HCT116 (cell line): ENCODE data around the gene KRT79. TPM values are rescaled to one million over a fixed set of nuclear protein-coding genes. Genes with fewer than 3 reads are reported as not detected.

ENCODE experiments used
- ATAC-seq: fragments of 200-7000 bp; cut with Tn5 transposase; 2 replicates; pipeline ENCODE4 v1.9.1; 2020; ENCODE audit warnings: mild to moderate bottlenecking, moderate library complexity
- BruUV-seq: library from RNA; stranded (reverse); fragments of 400-500 nt; replicated peaks from 2 replicates; lab custom pipeline; 2021; lab: Mats Ljungman, UMichigan
- CTCF ChIA-PET: fragments of 300-600 bp; sonication (Branson Sonifier 250); formaldehyde crosslinking; loops from one replicate; lab custom pipeline; 2021; ENCODE audit warnings: antibody characterized with exemption; lab: Charles Lee
- POLR2A ChIA-PET: fragments of 300-600, 350-600 bp; sonication (Branson Sonifier 250); formaldehyde crosslinking; loops from one replicate; lab custom pipeline; 2021; ENCODE audit warnings: antibody characterized with exemption; lab: Charles Lee
- RAD21 ChIA-PET, 2 experiments: fragments of 300-600 bp; sonication (Branson Sonifier 250); formaldehyde crosslinking; loops; one replicate each; lab custom pipeline; 2023; ENCODE audit warnings: low total read pairs in 2 of 2; ENCODE audit not compliant: uncharacterized antibody in 2 of 2, unreplicated experiment in 2 of 2, low non-redundant PET in 1 of 2; lab: Charles Lee
- DNase-seq: peaks from one replicate; pipeline ENCODE4 v3.0.0-alpha.2; 2010; ENCODE audit warnings: low read depth, low spot score
- H2AFZ ChIP-seq: fragments of 200-600 bp; shearing (Covaris generic), sonication (generic); 2 replicates; pipeline ENCODE4 v1.6.1; 2017; ENCODE audit warnings: low read depth, mixed run types, mixed read lengths, antibody characterized with exemption, low read length; ENCODE audit not compliant: poor library complexity, severe bottlenecking
- H3K27ac ChIP-seq: 2 replicates; pipeline ENCODE4 v1.5.1; 2012; ENCODE audit warnings: low read depth, low read length
- H3K27me3 ChIP-seq: fragments of 200-600 bp; sonication (generic); 2 replicates; pipeline ENCODE4 v1.6.1; 2016; ENCODE audit warnings: mixed run types, low read length, mixed read lengths; ENCODE audit not compliant: insufficient read depth
- H3K36me3 ChIP-seq, 2 experiments: fragments of 200-500 bp in 1 of 2; fragments of 200-600 bp in 1 of 2; sonication (Bioruptor generic) in 1 of 2; sonication (generic) in 1 of 2; 2 replicates each; pipeline versions ENCODE4 v1.5.1 to v1.6.1; 2014 to 2016; ENCODE audit warnings: low read length in 2 of 2, inconsistent platforms in 1 of 2, mixed read lengths in 1 of 2, mixed run types in 1 of 2; ENCODE audit not compliant: insufficient read depth in 2 of 2, control insufficient read depth in 1 of 2
- H3K4me1 ChIP-seq, 2 experiments: fragments of 200-600 bp in 1 of 2; sonication (generic) in 1 of 2; 2 replicates each; pipeline versions ENCODE4 v1.5.1 to v1.6.1; 2012 to 2017; ENCODE audit warnings: low read length in 2 of 2, inconsistent platforms in 1 of 2, mild to moderate bottlenecking in 1 of 2, mixed read lengths in 1 of 2, mixed run types in 1 of 2, moderate library complexity in 1 of 2; ENCODE audit not compliant: insufficient read depth in 2 of 2, control insufficient read depth in 1 of 2
- H3K4me2 ChIP-seq: fragments of 200-600 bp; sonication (generic); 2 replicates; pipeline ENCODE4 v1.6.1; 2017; ENCODE audit warnings: mixed run types, low read length, mixed read lengths
- H3K4me3 ChIP-seq, 2 experiments: fragments of 200-600 bp in 1 of 2; sonication (generic) in 1 of 2; replicated peaks in 1 of 2; 2 replicates each; pipeline ENCODE4 v1.5.1; 2011 to 2016; ENCODE audit warnings: low read length in 2 of 2, control low read depth in 1 of 2, low read depth in 1 of 2, mild to moderate bottlenecking in 1 of 2, mixed read lengths in 1 of 2, mixed run types in 1 of 2
- H3K79me2 ChIP-seq: fragments of 200-600 bp; sonication (generic); 2 replicates; pipeline ENCODE4 v1.6.1; 2017; ENCODE audit warnings: mild to moderate bottlenecking, mixed run types, low read length, moderate library complexity, mixed read lengths; ENCODE audit not compliant: insufficient read depth
- H3K9ac ChIP-seq: fragments of 200-600 bp; sonication (generic); 2 replicates; pipeline ENCODE4 v1.6.1; 2016; ENCODE audit warnings: low read length, mixed read lengths
- H3K9me2 ChIP-seq: fragments of 200-600 bp; sonication (generic), shearing (Covaris generic); 2 replicates; pipeline ENCODE4 v1.6.1; 2017; ENCODE audit warnings: mixed run types, mild to moderate bottlenecking, moderate library complexity; ENCODE audit not compliant: insufficient read depth
- H3K9me3 ChIP-seq, 2 experiments: fragments of 200-500 bp in 1 of 2; fragments of 200-600 bp in 1 of 2; sonication (Bioruptor generic) in 1 of 2; sonication (generic) in 1 of 2; 2 replicates each; pipeline ENCODE4 v1.6.1; 2014 to 2017; ENCODE audit warnings: low read length in 2 of 2, mixed read lengths in 2 of 2, inconsistent platforms in 1 of 2, low read depth in 1 of 2, mild to moderate bottlenecking in 1 of 2, mixed run types in 1 of 2, moderate library complexity in 1 of 2; ENCODE audit not compliant: control insufficient read depth in 1 of 2, insufficient read depth in 1 of 2
- H4K20me1 ChIP-seq: fragments of 200-600 bp; sonication (generic), shearing (Covaris generic); 2 replicates; pipeline ENCODE4 v1.6.1; 2017; ENCODE audit warnings: mixed run types, mild to moderate bottlenecking, moderate library complexity; ENCODE audit not compliant: insufficient read depth
- ATF3 ChIP-seq: IDR thresholded peaks from 2 replicates; pipeline ENCODE4 v1.6.1; 2012
- CBX3 ChIP-seq: IDR thresholded peaks from 2 replicates; pipeline ENCODE4 v1.6.1; 2012; ENCODE audit warnings: low read depth
- CEBPB ChIP-seq: IDR thresholded peaks from 2 replicates; pipeline ENCODE4 v1.6.1; 2012; ENCODE audit warnings: low read depth
- EGR1 ChIP-seq: IDR thresholded peaks from 2 replicates; pipeline ENCODE4 v1.6.1; 2012; ENCODE audit warnings: low read depth
- ELF1 ChIP-seq: IDR thresholded peaks from 2 replicates; pipeline ENCODE4 v1.6.1; 2012; ENCODE audit warnings: low read depth, borderline replicate concordance
- EZH2 ChIP-seq: fragments of 200-600 bp; sonication (generic); IDR thresholded peaks from 2 replicates; pipeline ENCODE4 v1.6.1; 2017; ENCODE audit warnings: antibody characterized with exemption, mixed run types
- EZH2phosphoT487 ChIP-seq: fragments of 200-600 bp; IDR thresholded peaks from 2 replicates; pipeline ENCODE4 v1.6.1; 2018; ENCODE audit warnings: antibody characterized with exemption, borderline replicate concordance
- FOSL1 ChIP-seq: IDR thresholded peaks from 2 replicates; pipeline ENCODE4 v1.6.1; 2012; ENCODE audit warnings: low read depth
- JUND ChIP-seq: IDR thresholded peaks from 2 replicates; pipeline ENCODE4 v1.6.1; 2012
- MAX ChIP-seq: IDR thresholded peaks from 2 replicates; pipeline ENCODE4 v1.6.1; 2012
- POLR2A ChIP-seq: IDR thresholded peaks from 2 replicates; pipeline ENCODE4 v1.7.0; 2011; ENCODE audit warnings: borderline replicate concordance; ENCODE audit not compliant: insufficient read depth, insufficient read length; ENCODE audit errors: extremely low read depth
- POLR2AphosphoS5 ChIP-seq: IDR thresholded peaks from 2 replicates; pipeline ENCODE4 v1.6.1; 2011; ENCODE audit warnings: mild to moderate bottlenecking, low read depth, low read length, moderate library complexity
- RAD21 ChIP-seq: IDR thresholded peaks from 2 replicates; pipeline ENCODE4 v1.6.1; 2012; ENCODE audit warnings: low read depth, mild to moderate bottlenecking
- REST ChIP-seq: IDR thresholded peaks from 2 replicates; pipeline ENCODE4 v1.6.1; 2012; ENCODE audit warnings: low read depth
- SP1 ChIP-seq: IDR thresholded peaks from 2 replicates; pipeline ENCODE4 v1.6.1; 2012; ENCODE audit warnings: low read depth
- TCF7L2 ChIP-seq: IDR thresholded peaks from 2 replicates; pipeline ENCODE4 v1.7.0; 2011; ENCODE audit warnings: borderline replicate concordance, inconsistent platforms; ENCODE audit not compliant: insufficient read depth, insufficient read length; ENCODE audit errors: extremely low read depth
- YY1 ChIP-seq: IDR thresholded peaks from 2 replicates; pipeline ENCODE4 v1.6.1; 2011; ENCODE audit warnings: low read length, low read depth, moderate library complexity, mild to moderate bottlenecking; ENCODE audit not compliant: insufficient replicate concordance; ENCODE audit errors: extremely low read depth
- ZBTB33 ChIP-seq: IDR thresholded peaks from 2 replicates; pipeline ENCODE4 v1.6.1; 2011; ENCODE audit warnings: mild to moderate bottlenecking, low read length, moderate library complexity; ENCODE audit not compliant: insufficient replicate concordance; ENCODE audit errors: extremely low read depth
- ZFX ChIP-seq: fragments of 450-650 bp; IDR thresholded peaks from 2 replicates; pipeline ENCODE4 v1.6.1; 2017
- ZNF274 ChIP-seq: fragments of 200-500 bp; sonication (Bioruptor generic); IDR thresholded peaks from 2 replicates; pipeline ENCODE4 v1.6.1; 2014; ENCODE audit warnings: mild to moderate bottlenecking, low read depth, low read length, inconsistent platforms
- intact Hi-C: fragments of 100-400 bp; cut with micrococcal nuclease; formaldehyde crosslinking; loops from 2 replicates; pipeline ENCODE4 v1.10.0; 2022
- total RNA-seq: library from RNA; stranded (reverse); gene quantifications from one replicate; pipeline ENCODE4 v1.2.1, GENCODE V29; 2021; ENCODE audit not compliant: unreplicated experiment

The KRT79 gene
- total RNA-seq, 1 experiment from 2014 or later: not detected

- no peak for DNase-seq
- CTCF ChIA-PET: no interaction called here
- H3K27me3 ChIP-seq: peaks cover 15% of the 10 kb centered on the region; the same call in 1 of the 2 replicates
Observed at GRCh38 chr12:52772188-52772587, 61.9 kb downstream of the KRT79 start.

More at GRCh38 chr12:52772188-52772587, 61.9 kb downstream of the KRT79 start:
- intact Hi-C loops: no loop called here
- Histone ChIP-seq H3K79me2 (no peaks in the 10 kb centered on the region), H3K9me2 (no peaks in the 10 kb centered on the region), H3K4me2 (no peak overlapping the region), H3K4me1 (peaks cover 0 to 5% of the 10 kb centered on the region in 2 experiments; a peak in 1 of 4 replicates), H2AFZ (no peak overlapping the region), H4K20me1 (no peaks in the 10 kb centered on the region), H3K9ac (no peak overlapping the region), H3K27ac (no peak overlapping the region), H3K4me3 (no peak overlapping the region), H3K36me3 (no peaks in the 10 kb centered on the region), H3K9me3 (no peaks in the 10 kb centered on the region)
- no peak for ATAC-seq
- RAD21 ChIA-PET: no interaction called here
- TF ChIP-seq ATF3: no peak
- no peak for TF ChIP-seq POLR2A
- no peak for TF ChIP-seq MAX
- TF ChIP-seq YY1: no peak
- no peak for TF ChIP-seq ZBTB33
- no peak for TF ChIP-seq CBX3
- no peak for TF ChIP-seq REST
- TF ChIP-seq ELF1: no peak
- TF ChIP-seq ZFX: no peak
- TF ChIP-seq FOSL1: no peak
- no peak for TF ChIP-seq TCF7L2
- no peak for TF ChIP-seq ZNF274
- no peak for TF ChIP-seq SP1
- TF ChIP-seq CEBPB: no peak
- TF ChIP-seq EZH2phosphoT487: no peak
- TF ChIP-seq EGR1: no peak
- no peak for TF ChIP-seq JUND
- TF ChIP-seq EZH2: no peak
- no peak for TF ChIP-seq RAD21
- TF ChIP-seq POLR2AphosphoS5: no peak
- no TSS peak for BruUV-seq
- POLR2A ChIA-PET: no interaction called here
